ENCODE results near the gene SON.

DNA sequence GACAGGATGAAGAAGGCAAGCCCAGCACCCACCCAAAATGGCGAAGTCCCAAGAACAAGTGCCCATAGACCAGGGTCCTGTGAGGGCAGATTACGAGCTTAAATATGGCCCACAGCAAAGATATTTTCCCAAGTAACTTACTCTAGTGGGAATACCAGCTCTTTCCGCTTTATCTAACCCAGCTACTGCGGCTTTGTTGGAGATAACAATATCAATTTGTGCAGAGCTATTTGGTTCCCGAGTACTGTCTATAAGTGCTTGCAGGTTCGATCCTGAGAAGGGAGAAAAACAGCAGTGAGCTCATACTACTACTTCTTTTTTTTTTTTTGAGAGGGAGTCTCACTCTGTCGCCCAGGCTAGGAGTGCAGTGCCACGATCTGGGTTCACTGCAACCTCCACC, 37.0 kb upstream of the SON start:
- TF ChIP-seq, protein P1, sequence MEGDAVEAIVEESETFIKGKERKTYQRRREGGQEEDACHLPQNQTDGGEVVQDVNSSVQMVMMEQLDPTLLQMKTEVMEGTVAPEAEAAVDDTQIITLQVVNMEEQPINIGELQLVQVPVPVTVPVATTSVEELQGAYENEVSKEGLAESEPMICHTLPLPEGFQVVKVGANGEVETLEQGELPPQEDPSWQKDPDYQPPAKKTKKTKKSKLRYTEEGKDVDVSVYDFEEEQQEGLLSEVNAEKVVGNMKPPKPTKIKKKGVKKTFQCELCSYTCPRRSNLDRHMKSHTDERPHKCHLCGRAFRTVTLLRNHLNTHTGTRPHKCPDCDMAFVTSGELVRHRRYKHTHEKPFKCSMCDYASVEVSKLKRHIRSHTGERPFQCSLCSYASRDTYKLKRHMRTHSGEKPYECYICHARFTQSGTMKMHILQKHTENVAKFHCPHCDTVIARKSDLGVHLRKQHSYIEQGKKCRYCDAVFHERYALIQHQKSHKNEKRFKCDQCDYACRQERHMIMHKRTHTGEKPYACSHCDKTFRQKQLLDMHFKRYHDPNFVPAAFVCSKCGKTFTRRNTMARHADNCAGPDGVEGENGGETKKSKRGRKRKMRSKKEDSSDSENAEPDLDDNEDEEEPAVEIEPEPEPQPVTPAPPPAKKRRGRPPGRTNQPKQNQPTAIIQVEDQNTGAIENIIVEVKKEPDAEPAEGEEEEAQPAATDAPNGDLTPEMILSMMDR (IDR thresholded peaks at IDR 0.05; ENCODE audit: insufficient read depth, low read length, poor library complexity, severe bottlenecking) = no peak
- no peak for TF ChIP-seq EZH2phosphoT487 (conservative IDR thresholded peaks at IDR 0.05; ENCODE audit: low read length)
